ENCODE measurements around the gene PTGR1.
A peak's percentile ranks its signal among the peaks of the same experiment; 100 is the strongest.
"Not testable (repeated sequence)": the region's sequence is repeated elsewhere in the genome, so short reads cannot be mapped to it uniquely, and the experiment has no call there.

The PTGR1 gene

GRCh38 chr9:111599092-111599954, at the start of gene PTGR1:
TSS of gene PTGR1 (minus strand) at chr9:111599647. CDS start at chr9:111597422, 2,225 bp downstream.
- peak; percentile 73 for DNase-seq (ENCODE audit: low spot score)

GRCh38 chr9:111649016-111649415, 49.6 kb upstream of the PTGR1 start:
- no peak for DNase-seq (ENCODE audit: low spot score)

- no peak for DNase-seq (ENCODE audit: low spot score)
Observed at GRCh38 chr9:111648066-111648465, 48.6 kb upstream of the PTGR1 start.

- no peak for DNase-seq (ENCODE audit: low spot score)
Observed at GRCh38 chr9:111646417-111646816, 47.0 kb upstream of the PTGR1 start.

- DNase-seq (ENCODE audit: low spot score), result no peak
Observed at GRCh38 chr9:111645806-111646205, 46.4 kb upstream of the PTGR1 start.

GRCh38 chr9:111644195-111644772, 44.8 kb upstream of the PTGR1 start:
- DNase-seq (ENCODE audit: low spot score), result no peak

GRCh38 chr9:111637421-111637950, 38.0 kb upstream of the PTGR1 start:
- DNase-seq (ENCODE audit: low spot score), result no peak

GRCh38 chr9:111634860-111635259, 35.4 kb upstream of the PTGR1 start:
- no peak for DNase-seq (ENCODE audit: low spot score)

GRCh38 chr9:111633389-111633736, 33.9 kb upstream of the PTGR1 start:
- DNase-seq (ENCODE audit: low spot score), result no peak

- no peak for DNase-seq (ENCODE audit: low spot score)
Observed at GRCh38 chr9:111632695-111633388, 33.4 kb upstream of the PTGR1 start.

- DNase-seq (ENCODE audit: low spot score), result no peak
Observed at GRCh38 chr9:111632060-111632459, 32.6 kb upstream of the PTGR1 start.

GRCh38 chr9:111631214-111631971, 31.9 kb upstream of the PTGR1 start, which contains the start of gene DNAJC25:
TSS of gene DNAJC25 (plus strand) at chr9:111631334. CDS start at chr9:111631408, 74 bp downstream.
- peak; percentile 99 for DNase-seq (ENCODE audit: low spot score)

- no peak for DNase-seq (ENCODE audit: low spot score)
Observed at GRCh38 chr9:111630964-111631213, 31.4 kb upstream of the PTGR1 start.

- no peak for DNase-seq (ENCODE audit: low spot score)
Observed at GRCh38 chr9:111630182-111630963, 30.9 kb upstream of the PTGR1 start.

GRCh38 chr9:111628411-111628810, 29.0 kb upstream of the PTGR1 start:
- no peak for DNase-seq (ENCODE audit: low spot score)

- DNase-seq (ENCODE audit: low spot score), result peak; percentile 48
Observed at GRCh38 chr9:111627260-111627963, 28.0 kb upstream of the PTGR1 start.

GRCh38 chr9:111622626-111623025, 23.2 kb upstream of the PTGR1 start:
- DNase-seq (ENCODE audit: low spot score), result peak; percentile 64

GRCh38 chr9:111621895-111622480, 22.5 kb upstream of the PTGR1 start:
- peak; percentile 36 for DNase-seq (ENCODE audit: low spot score)

- DNase-seq (ENCODE audit: low spot score), result not testable (repeated sequence)
Observed at GRCh38 chr9:111617349-111617748, 17.9 kb upstream of the PTGR1 start.

- no peak for DNase-seq (ENCODE audit: low spot score)
Observed at GRCh38 chr9:111615928-111616327, 16.5 kb upstream of the PTGR1 start.
